Ovary (tissue), 3 donors: ENCODE measurements around the gene SNX32.

Experiments used
- CTCF ChIP-seq, 3 donors: fragments of 450-650 bp in 2 of 3; fragments of 200-600 bp in 1 of 3; IDR thresholded peaks; one replicate each; pipeline versions ENCODE4 v1.5.1 to v1.8.0; 2016 to 2022; ENCODE audit warnings: antibody characterized with exemption in 3 of 3, mild to moderate bottlenecking in 1 of 3
- POLR2A ChIP-seq: fragments of 450-650 bp; IDR thresholded peaks from one replicate; pipeline ENCODE4 v1.6.1; 2017; ENCODE audit warnings: antibody characterized with exemption, mild to moderate bottlenecking, moderate library complexity
- donor health status: DM: no; HTN: no; CAD: no.

- TF ChIP-seq CTCF (IDR thresholded peaks at IDR 0.05) (no peak), POLR2A (no peak)
Measured at GRCh38 chr11:65898656-65899355, 65.0 kb downstream of the SNX32 start.
